Neural cell (in vitro differentiated cells): ENCODE measurements around the gene TBX19. TPM values are rescaled to one million over a fixed set of nuclear protein-coding genes. Genes with fewer than 3 reads are reported as not detected.

ENCODE experiments used
- H2AFZ ChIP-seq: fragments of 200-600, 300-800 bp; sonication (generic), shearing (Covaris generic); 2 replicates; pipeline ENCODE4 v1.6.0; 2014; ENCODE audit warnings: low read depth, mild to moderate bottlenecking, antibody characterized with exemption, low read length, moderate library complexity
- H3F3A ChIP-seq: fragments of 200-600 bp; shearing (Covaris generic); 2 replicates; pipeline ENCODE4 v1.6.1; 2016; ENCODE audit warnings: mild to moderate bottlenecking, moderate library complexity, mixed read lengths, antibody characterized with exemption, low read length; ENCODE audit not compliant: insufficient read depth, poor library complexity, severe bottlenecking
- H3K27ac ChIP-seq: fragments of 200-600, 300-800 bp; sonication (generic), shearing (Covaris generic); 2 replicates; pipeline ENCODE4 v1.5.1; 2014; ENCODE audit warnings: mild to moderate bottlenecking, low read length, moderate library complexity
- H3K27me3 ChIP-seq: fragments of 300-800, 200-600 bp; sonication (generic), shearing (Covaris generic); 2 replicates; pipeline ENCODE4 v1.6.0; 2014; ENCODE audit warnings: mild to moderate bottlenecking, low read depth, low read length, moderate library complexity; ENCODE audit not compliant: insufficient read depth
- H3K36me3 ChIP-seq: fragments of 300-800, 200-600 bp; sonication (generic), shearing (Covaris generic); 2 replicates; pipeline ENCODE4 v1.5.1; 2014; ENCODE audit warnings: mild to moderate bottlenecking, antibody characterized with exemption, low read length, moderate library complexity; ENCODE audit not compliant: insufficient read depth
- H3K4me2 ChIP-seq: fragments of 300-800, 200-600 bp; sonication (generic), shearing (Covaris generic); 2 replicates; pipeline ENCODE4 v1.6.0; 2014; ENCODE audit warnings: mild to moderate bottlenecking, low read length
- H3K4me3 ChIP-seq: fragments of 300-800, 200-600 bp; sonication (generic), shearing (Covaris generic); 2 replicates; pipeline ENCODE4 v1.5.1; 2014; ENCODE audit warnings: mild to moderate bottlenecking, low read length, moderate library complexity
- H3K79me2 ChIP-seq: fragments of 200-600 bp; shearing (Covaris generic); replicated peaks from 2 replicates; pipeline ENCODE4 v1.6.0; 2014; ENCODE audit warnings: mild to moderate bottlenecking, low read length, moderate library complexity; ENCODE audit not compliant: insufficient read depth
- H3K9ac ChIP-seq: fragments of 300-800, 200-600 bp; sonication (generic), shearing (Covaris generic); 2 replicates; pipeline ENCODE4 v1.6.1; 2016; ENCODE audit warnings: mild to moderate bottlenecking, low read length, mixed read lengths
- H3K9me2 ChIP-seq: fragments of 200-600 bp; shearing (Covaris generic); 2 replicates; pipeline ENCODE4 v1.6.1; 2016; ENCODE audit warnings: mild to moderate bottlenecking, low read length, mixed read lengths; ENCODE audit not compliant: insufficient read depth
- H3K9me3 ChIP-seq: fragments of 200-600, 300-800 bp; sonication (generic), shearing (Covaris generic); 2 replicates; pipeline ENCODE4 v1.6.1; 2016; ENCODE audit warnings: mild to moderate bottlenecking, mixed run types, low read length, moderate library complexity, mixed read lengths
- H4K20me1 ChIP-seq: fragments of 200-600 bp; shearing (Covaris generic); 2 replicates; pipeline ENCODE4 v1.6.1; 2016; ENCODE audit warnings: mild to moderate bottlenecking, mixed run types; ENCODE audit not compliant: insufficient read depth
- EP300 ChIP-seq: fragments of 450-650 bp; conservative IDR thresholded peaks from 2 replicates; pipeline ENCODE4 v1.6.1; 2014; ENCODE audit warnings: antibody characterized with exemption, mild to moderate bottlenecking, moderate library complexity; ENCODE audit not compliant: poor library complexity, severe bottlenecking
- EZH2 ChIP-seq: fragments of 200-600, 300-800 bp; shearing (Covaris generic), sonication (generic); IDR thresholded peaks from 2 replicates; pipeline ENCODE4 v1.6.1; 2014; ENCODE audit warnings: antibody characterized with exemption, low read length, borderline replicate concordance, mild to moderate bottlenecking; ENCODE audit not compliant: insufficient read depth, poor library complexity, severe bottlenecking
- MXI1 ChIP-seq: fragments of 450-650 bp; conservative IDR thresholded peaks from 2 replicates; pipeline ENCODE4 v1.6.1; 2014; ENCODE audit warnings: antibody characterized with exemption, mild to moderate bottlenecking; ENCODE audit not compliant: poor library complexity, severe bottlenecking
- POLR2AphosphoS5 ChIP-seq: IDR thresholded peaks from 2 replicates; pipeline ENCODE4 v1.6.1; 2012
- RAD21 ChIP-seq: fragments of 450-650 bp; conservative IDR thresholded peaks from 2 replicates; pipeline ENCODE4 v1.6.1; 2014; ENCODE audit warnings: antibody characterized with exemption, mild to moderate bottlenecking, moderate library complexity
- SMC3 ChIP-seq: fragments of 450-650 bp; conservative IDR thresholded peaks from 2 replicates; pipeline ENCODE4 v1.6.1; 2014; ENCODE audit warnings: antibody characterized with exemption, mild to moderate bottlenecking, moderate library complexity; ENCODE audit not compliant: poor library complexity
- TAF1 ChIP-seq: IDR thresholded peaks from 2 replicates; pipeline ENCODE4 v1.6.1; 2012; ENCODE audit warnings: low read depth
- polyA plus RNA-seq: library from polyadenylated mRNA; depleted of rRNA; stranded (reverse); fragments of >200 nt; gene quantifications from 2 replicates; pipeline ENCODE4 v1.2.3, GENCODE V29; 2014
- TF ChIP-seq, protein P1 (sequence below): IDR thresholded peaks from 2 replicates; pipeline ENCODE4 v1.6.1; 2012; ENCODE audit warnings: borderline replicate concordance
- TF ChIP-seq, protein P2 (sequence below): fragments of 450-650 bp; IDR thresholded peaks from 2 replicates; pipeline ENCODE4 v1.5.1; 2014; ENCODE audit warnings: antibody characterized with exemption, mild to moderate bottlenecking, moderate library complexity; ENCODE audit not compliant: poor library complexity, severe bottlenecking

Gene TBX19
- polyA plus RNA-seq, 1 donor from 2014 or later: 0.42 TPM

DNA sequence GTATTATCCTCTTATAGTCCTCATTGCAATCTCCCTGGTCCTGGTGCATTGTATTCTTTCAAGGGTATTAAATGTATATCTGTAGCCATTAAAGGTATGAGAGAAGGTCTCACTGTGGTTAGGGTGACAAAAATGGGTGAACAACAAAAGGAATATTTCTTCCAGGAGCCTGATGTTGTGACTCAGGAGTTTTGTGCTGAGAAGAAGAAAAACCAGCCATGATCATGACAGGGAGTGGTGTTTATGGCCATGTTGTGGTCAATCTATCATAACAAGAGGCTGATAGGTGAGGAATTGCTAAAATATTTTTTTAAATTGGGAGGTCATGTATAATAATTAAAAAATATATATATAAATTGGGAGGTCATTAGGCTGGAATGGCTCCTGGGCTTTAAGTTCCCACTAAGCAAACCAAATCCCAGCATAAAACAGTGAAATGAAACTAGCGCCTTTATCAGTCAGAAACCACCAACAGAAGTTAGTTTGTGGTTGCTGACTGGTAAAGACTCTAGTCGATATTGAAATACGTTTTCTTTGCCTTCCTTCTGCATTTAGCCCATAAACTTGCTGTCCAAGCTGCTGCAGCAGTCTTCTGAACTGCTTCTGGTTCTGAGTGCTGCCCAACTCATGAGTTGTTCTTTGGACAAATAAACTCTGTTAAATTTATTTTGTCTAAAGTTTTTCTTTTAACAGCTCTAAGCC, 60.3 kb downstream of the TBX19 start:
- TF ChIP-seq EP300 (no peak), RAD21 (no peak), POLR2AphosphoS5 (no peak), SMC3 (no peak), EZH2 (no peak), MXI1 (no peak), TAF1 (no peak)
- TF ChIP-seq, protein P1, sequence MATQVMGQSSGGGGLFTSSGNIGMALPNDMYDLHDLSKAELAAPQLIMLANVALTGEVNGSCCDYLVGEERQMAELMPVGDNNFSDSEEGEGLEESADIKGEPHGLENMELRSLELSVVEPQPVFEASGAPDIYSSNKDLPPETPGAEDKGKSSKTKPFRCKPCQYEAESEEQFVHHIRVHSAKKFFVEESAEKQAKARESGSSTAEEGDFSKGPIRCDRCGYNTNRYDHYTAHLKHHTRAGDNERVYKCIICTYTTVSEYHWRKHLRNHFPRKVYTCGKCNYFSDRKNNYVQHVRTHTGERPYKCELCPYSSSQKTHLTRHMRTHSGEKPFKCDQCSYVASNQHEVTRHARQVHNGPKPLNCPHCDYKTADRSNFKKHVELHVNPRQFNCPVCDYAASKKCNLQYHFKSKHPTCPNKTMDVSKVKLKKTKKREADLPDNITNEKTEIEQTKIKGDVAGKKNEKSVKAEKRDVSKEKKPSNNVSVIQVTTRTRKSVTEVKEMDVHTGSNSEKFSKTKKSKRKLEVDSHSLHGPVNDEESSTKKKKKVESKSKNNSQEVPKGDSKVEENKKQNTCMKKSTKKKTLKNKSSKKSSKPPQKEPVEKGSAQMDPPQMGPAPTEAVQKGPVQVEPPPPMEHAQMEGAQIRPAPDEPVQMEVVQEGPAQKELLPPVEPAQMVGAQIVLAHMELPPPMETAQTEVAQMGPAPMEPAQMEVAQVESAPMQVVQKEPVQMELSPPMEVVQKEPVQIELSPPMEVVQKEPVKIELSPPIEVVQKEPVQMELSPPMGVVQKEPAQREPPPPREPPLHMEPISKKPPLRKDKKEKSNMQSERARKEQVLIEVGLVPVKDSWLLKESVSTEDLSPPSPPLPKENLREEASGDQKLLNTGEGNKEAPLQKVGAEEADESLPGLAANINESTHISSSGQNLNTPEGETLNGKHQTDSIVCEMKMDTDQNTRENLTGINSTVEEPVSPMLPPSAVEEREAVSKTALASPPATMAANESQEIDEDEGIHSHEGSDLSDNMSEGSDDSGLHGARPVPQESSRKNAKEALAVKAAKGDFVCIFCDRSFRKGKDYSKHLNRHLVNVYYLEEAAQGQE: no peak
- TF ChIP-seq, protein P2, sequence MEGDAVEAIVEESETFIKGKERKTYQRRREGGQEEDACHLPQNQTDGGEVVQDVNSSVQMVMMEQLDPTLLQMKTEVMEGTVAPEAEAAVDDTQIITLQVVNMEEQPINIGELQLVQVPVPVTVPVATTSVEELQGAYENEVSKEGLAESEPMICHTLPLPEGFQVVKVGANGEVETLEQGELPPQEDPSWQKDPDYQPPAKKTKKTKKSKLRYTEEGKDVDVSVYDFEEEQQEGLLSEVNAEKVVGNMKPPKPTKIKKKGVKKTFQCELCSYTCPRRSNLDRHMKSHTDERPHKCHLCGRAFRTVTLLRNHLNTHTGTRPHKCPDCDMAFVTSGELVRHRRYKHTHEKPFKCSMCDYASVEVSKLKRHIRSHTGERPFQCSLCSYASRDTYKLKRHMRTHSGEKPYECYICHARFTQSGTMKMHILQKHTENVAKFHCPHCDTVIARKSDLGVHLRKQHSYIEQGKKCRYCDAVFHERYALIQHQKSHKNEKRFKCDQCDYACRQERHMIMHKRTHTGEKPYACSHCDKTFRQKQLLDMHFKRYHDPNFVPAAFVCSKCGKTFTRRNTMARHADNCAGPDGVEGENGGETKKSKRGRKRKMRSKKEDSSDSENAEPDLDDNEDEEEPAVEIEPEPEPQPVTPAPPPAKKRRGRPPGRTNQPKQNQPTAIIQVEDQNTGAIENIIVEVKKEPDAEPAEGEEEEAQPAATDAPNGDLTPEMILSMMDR: no peak

DNA sequence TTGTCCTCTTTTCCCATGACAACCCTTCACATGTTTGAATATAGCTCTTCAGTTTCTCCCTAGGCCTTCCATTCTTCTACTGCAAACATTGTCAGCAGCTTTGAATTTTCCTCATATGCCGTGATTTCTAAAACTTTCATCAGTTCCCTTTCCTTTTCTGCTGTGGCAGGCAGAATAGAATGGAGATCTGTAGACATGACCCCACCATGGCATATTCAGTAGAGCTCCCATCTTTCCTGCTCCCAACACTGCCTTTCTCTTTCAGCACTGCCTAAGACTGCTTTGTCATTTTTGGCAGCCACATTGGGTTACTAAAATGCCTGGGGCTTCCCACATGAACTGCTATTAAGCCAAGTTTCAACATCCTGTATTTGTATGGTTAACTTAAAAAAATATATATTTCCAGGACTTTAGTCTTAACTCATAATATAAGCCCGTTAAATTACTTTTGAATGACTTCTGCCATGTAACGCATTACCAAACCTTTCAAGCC, 60.9 kb downstream of the TBX19 start:
- TF ChIP-seq MXI1 (no peak), RAD21 (no peak), SMC3 (no peak), EP300 (no peak), POLR2AphosphoS5 (no peak), TAF1 (no peak), EZH2 (no peak)
- TF ChIP-seq, protein P2: no peak
- TF ChIP-seq, protein P1: no peak
- Histone ChIP-seq H3K9me2 (no peaks in the 10 kb centered on the region), H3K4me3 (no peak overlapping the region), H3F3A (no peaks in the 10 kb centered on the region), H3K4me2 (no peak overlapping the region), H3K27ac (no peak overlapping the region), H3K27me3 (no peaks in the 10 kb centered on the region), H3K79me2 (no peaks in the 10 kb centered on the region), H3K9me3 (no peaks in the 10 kb centered on the region), H2AFZ (no peak overlapping the region), H4K20me1 (no peaks in the 10 kb centered on the region), H3K9ac (no peak overlapping the region), H3K36me3 (no peaks in the 10 kb centered on the region)

More for the DNA sequence above, 60.3 kb downstream of the TBX19 start:
- H4K20me1 ChIP-seq: no peaks in the 10 kb centered on the region
- no peak overlapping the region for H3K27ac ChIP-seq
- no peaks in the 10 kb centered on the region for H3F3A ChIP-seq
- no peak overlapping the region for H3K4me3 ChIP-seq
- H3K36me3 ChIP-seq: no peaks in the 10 kb centered on the region
- no peak overlapping the region for H3K9ac ChIP-seq
- no peaks in the 10 kb centered on the region for H3K9me3 ChIP-seq
- H3K4me2 ChIP-seq: no peak overlapping the region
- no peaks in the 10 kb centered on the region for H3K27me3 ChIP-seq
- H2AFZ ChIP-seq: no peak overlapping the region
- no peaks in the 10 kb centered on the region for H3K79me2 ChIP-seq
- H3K9me2 ChIP-seq: no peaks in the 10 kb centered on the region
